IPS DF 19.7 (cell line): ENCODE results near the gene TAC4.

ENCODE experiments used
- DNase-seq: peaks from one replicate; pipeline ENCODE4 v3.0.0-alpha.2; 2013; ENCODE audit warnings: low read depth, low spot score

TAC4 gene

GRCh38 chr17:49809056-49809455, 38.8 kb downstream of the TAC4 start:
- no peak for DNase-seq

GRCh38 chr17:49798738-49799137, 49.1 kb downstream of the TAC4 start:
- DNase-seq, result no peak

DNA sequence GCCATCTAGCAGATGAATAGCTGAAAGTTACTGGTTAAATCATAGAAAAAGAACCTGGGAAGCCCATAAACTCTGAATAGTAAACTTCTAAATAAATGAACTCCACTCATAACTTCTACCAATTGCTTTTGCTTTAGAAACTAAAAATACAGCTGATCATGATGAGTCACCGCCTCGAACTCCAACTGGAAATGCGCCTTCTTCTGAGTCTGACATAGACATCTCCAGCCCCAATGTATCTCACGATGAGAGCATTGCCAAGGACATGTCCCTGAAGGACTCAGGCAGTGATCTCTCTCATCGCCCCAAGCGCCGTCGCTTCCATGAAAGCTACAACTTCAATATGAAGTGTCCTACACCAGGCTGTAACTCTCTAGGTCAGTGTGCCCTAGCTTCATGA, 49.7 kb downstream of the TAC4 start:
- no peak for DNase-seq

DNA sequence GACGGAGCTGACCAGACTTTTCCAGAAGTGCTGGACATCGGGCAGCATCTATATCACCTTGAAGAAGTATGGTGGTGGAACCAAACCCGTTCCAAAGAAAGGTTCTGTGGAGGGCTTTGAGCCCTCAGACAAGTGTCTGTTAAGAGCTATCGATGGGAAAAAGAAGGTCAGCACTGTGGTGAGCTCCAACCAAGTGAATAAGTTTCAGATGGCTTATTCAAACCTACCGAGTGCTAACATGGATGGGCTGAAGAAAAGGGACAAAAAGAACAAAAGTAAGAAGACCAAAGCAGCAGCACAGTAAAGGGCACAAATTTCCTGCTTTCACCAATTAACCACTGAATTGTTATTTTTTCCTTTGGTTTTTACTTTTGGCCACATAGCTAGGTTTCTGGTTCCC, 52.5 kb downstream of the TAC4 start:
- DNase-seq, result no peak

DNA sequence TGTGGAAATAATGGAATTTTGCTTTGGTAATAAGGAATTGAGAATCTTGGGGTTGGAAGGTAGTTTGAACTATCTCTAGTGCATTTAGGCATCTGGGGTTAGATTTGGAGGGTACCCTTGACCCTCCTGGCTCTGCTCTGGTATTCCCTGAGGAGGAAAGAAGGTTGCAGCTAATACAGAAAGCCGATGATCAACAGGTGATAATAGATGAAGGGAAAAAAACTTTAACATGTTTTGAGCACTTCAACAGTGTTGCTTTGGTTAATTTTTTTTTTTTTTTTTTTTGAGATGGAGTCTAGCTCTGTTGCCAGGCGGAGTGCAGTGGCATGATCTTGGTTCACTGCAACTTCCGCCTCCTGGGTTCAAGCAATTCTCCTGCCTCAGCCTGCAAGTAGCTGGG, 54.6 kb downstream of the TAC4 start:
- DNase-seq, result no peak

- no peak for DNase-seq
Observed at GRCh38 chr17:49789243-49789578, 58.7 kb downstream of the TAC4 start.

DNA sequence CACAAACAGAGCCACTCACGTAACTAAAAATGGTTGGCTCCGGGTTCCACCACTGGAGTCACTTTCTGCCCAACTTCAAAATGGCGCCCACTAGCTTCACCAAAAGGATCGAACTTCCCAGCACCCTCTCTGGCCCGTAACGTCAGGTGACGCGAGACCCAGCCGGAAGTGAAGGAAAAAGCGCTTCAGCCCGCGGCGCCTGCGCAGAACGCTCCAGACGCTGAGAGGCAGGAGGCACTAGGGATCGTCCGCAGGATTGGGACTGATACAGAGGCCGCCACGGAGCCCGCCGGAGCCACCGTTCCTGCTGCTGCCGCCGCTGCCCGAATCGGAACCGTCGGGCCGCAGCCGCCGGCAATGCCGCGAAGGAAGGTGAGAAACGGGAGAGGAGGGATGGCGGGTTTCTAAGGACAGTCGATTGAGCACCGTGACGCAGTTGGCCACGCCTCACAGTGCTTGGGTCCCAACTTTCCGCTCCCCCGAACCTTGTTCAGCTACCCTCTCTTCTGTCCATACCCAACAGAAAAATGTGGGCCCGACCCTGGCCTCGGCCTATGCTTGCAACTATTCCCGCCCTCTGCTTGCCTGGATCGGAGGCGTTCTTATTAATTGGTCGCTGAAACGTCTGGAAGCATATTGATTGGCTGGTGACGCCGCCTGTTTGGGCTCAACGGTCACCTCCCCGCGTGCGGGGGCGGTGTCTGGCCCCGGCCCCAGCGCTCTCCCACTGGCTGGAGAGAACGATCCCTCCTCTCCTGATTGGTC, 59.2 kb downstream of the TAC4 start, which contains the start of gene KAT7:
Gene KAT7, plus strand, starts transcription at position 204 of the 765 bp plus-strand sequence. Its CDS starts 154 bp downstream, at position 358.
- DNase-seq, result peak; percentile 98
